AG09309 (cell line): ENCODE data around the gene OR52D1.

Experiments
- DNase-seq: peaks from one replicate; pipeline ENCODE4 v3.0.0-alpha.2; 2010; ENCODE audit warnings: low read depth
- H3K4me3 ChIP-seq: 2 replicates; pipeline ENCODE4 v1.5.1; 2011; ENCODE audit warnings: mild to moderate bottlenecking, low read depth, low read length, moderate library complexity; ENCODE audit not compliant: control insufficient read depth
- TF ChIP-seq, protein P1 (sequence below): IDR thresholded peaks from 2 replicates; pipeline ENCODE4 v1.5.1; 2011; ENCODE audit warnings: mild to moderate bottlenecking, low read depth, low read length, inconsistent platforms; ENCODE audit not compliant: insufficient read depth, control insufficient read depth; ENCODE audit errors: missing control alignments

The OR52D1 gene

DNA sequence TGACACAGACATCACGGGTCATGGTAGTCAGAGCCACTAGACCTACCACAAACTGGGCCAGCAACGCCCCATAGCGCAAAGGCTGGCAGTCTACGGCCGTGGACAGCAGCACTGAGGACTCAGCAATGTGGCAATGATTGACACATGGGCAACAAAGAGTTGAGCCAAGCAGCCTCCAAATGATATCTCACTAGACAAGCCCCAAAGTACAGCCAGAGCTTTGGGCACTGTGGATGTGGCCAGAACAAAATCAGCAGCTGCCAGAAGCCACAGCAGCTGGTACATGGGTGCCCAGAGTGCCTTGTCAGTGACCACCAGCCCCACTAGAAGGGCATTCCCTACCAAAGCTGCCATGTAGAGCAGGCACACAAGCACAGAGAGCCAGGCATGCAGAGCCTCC is 39.2 kb downstream of the OR52D1 start:
- H3K4me3 ChIP-seq, result no peak overlapping the region
- TF ChIP-seq, protein P1, sequence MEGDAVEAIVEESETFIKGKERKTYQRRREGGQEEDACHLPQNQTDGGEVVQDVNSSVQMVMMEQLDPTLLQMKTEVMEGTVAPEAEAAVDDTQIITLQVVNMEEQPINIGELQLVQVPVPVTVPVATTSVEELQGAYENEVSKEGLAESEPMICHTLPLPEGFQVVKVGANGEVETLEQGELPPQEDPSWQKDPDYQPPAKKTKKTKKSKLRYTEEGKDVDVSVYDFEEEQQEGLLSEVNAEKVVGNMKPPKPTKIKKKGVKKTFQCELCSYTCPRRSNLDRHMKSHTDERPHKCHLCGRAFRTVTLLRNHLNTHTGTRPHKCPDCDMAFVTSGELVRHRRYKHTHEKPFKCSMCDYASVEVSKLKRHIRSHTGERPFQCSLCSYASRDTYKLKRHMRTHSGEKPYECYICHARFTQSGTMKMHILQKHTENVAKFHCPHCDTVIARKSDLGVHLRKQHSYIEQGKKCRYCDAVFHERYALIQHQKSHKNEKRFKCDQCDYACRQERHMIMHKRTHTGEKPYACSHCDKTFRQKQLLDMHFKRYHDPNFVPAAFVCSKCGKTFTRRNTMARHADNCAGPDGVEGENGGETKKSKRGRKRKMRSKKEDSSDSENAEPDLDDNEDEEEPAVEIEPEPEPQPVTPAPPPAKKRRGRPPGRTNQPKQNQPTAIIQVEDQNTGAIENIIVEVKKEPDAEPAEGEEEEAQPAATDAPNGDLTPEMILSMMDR, result no peak
- no peak for DNase-seq

DNA sequence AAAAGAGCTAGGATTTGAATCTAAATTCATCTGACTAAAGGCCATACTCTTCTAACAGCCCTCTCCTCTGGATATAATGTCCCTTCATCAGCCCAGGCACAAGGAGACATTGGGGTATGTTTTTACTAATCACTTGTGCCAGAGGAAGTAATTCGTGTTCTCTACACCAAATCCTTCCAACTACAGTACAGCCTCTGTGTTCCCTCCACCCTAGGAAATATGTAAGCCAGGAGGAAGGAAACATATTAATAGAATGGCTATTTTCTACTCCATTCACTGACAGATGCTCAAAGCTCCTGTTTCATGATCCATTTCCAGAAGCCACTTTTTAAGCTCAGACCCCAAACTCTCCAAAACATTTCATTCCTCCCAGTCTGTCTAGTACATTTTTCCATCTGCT is 40.0 kb downstream of the OR52D1 start:
- DNase-seq, result no peak
- TF ChIP-seq, protein P1, result no peak
- H3K4me3 ChIP-seq, result no peak overlapping the region

DNA sequence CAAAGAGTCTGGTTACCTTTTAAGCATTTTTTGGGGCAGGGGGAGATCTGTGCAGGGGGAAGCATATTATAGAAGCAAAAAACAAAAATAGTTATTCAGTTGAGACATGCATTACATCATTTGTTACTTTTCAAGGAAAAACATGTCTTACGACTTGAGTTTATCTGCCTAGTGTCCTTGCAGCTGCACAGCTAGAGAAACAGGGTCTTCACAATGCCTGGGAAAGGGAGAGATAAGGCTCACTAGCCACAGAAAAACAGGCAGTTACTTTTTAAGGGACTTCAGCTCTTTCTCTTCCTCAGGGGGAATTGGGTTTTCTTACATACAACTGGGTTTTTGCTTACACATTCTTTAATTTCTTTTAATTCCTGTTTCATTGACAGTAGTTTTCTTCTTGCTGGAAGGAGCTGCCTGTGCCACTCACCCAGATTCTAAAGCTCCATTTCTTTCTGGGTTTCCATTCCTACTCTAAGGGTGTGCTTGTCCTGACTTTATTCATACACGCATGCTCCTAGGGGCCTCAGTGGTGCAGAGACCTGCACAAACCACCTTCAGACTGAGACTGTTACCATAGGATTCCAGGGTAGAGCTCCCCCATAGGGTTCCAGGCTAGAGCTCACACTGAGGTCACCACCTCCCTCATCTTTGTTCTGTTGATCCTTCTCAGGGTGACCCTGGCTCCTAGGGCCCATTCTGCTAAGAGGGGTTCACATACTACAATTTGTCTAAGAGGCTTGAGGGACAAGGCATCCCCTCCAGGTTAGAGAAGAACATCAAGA is 42.8 kb downstream of the OR52D1 start:
- TF ChIP-seq, protein P1, result no peak

DNA sequence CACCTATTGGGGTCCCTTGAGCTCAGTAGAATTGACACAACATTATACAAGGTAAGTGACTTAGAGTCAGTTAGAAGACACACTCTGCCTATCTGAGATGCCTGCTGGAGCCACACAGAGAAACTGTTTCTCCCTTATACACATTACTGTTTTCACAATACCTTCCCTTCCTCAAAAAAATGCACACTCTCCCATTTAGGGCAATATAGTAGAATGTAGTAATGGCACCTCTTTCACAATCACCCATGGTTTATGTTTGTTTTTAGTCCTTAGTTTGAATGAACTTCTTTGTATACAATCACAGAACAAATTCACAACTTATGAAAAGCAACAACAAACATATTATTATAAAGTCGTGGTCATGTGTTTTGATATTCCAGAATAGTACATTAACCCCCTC is 45.6 kb downstream of the OR52D1 start:
- DNase-seq, result no peak

More for the DNA sequence above, 42.8 kb downstream of the OR52D1 start:
- no peak for DNase-seq
- H3K4me3 ChIP-seq, result no peak overlapping the region

DNA sequence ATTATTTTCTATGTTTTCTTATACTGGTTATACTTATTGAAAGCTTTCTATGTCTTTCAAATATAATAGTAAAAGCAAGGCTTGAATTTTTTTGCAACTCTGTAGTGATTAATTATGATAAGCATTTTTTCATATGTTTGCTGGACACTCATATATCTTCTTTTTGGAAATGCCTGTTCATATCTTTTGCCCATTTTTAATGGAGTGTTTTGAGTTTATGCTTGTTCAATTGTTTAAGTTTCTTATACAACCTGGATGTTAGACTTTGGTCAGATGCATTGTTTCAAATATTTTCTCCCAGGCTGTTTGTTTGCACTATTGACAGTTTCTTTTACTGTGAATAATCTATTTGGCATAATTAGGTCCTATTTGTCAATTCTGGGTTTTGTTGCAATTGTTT is 48.0 kb downstream of the OR52D1 start:
- no peak for DNase-seq
- TF ChIP-seq, protein P1, result no peak
- H3K4me3 ChIP-seq, result no peak overlapping the region

More for the DNA sequence above, 45.6 kb downstream of the OR52D1 start:
- no peak overlapping the region for H3K4me3 ChIP-seq
- TF ChIP-seq, protein P1, result no peak
